Mesenchymal stem cell (in vitro differentiated cells and primary cell): ENCODE measurements around the gene OXLD1.

Experiments used
- DNase-seq: peaks from one replicate; pipeline ENCODE4 v3.0.0-alpha.2; 2013
- H2AFZ ChIP-seq: one replicate; pipeline ENCODE4 v1.6.1; 2013; ENCODE audit warnings: low read depth, mild to moderate bottlenecking, control low read depth, inconsistent platforms, low read length, moderate library complexity
- H2AK5ac ChIP-seq: 2 replicates; pipeline ENCODE4 v1.6.1; 2013; ENCODE audit warnings: low read length, moderate library complexity, mild to moderate bottlenecking, inconsistent platforms; ENCODE audit not compliant: severe bottlenecking
- H2BK120ac ChIP-seq: one replicate; pipeline ENCODE4 v1.6.1; 2013; ENCODE audit warnings: low read depth, mild to moderate bottlenecking, inconsistent platforms, low read length, moderate library complexity
- H2BK12ac ChIP-seq, 2 experiments: one replicate each; pipeline ENCODE4 v1.6.1; 2013; ENCODE audit warnings: inconsistent platforms in 2 of 2, low read length in 2 of 2, mild to moderate bottlenecking in 2 of 2, moderate library complexity in 2 of 2, control low read depth in 1 of 2
- H2BK15ac ChIP-seq: one replicate; pipeline ENCODE4 v1.6.1; 2013; ENCODE audit warnings: mild to moderate bottlenecking, low read depth, inconsistent platforms; ENCODE audit not compliant: poor library complexity, severe bottlenecking
- H2BK5ac ChIP-seq: 2 replicates; pipeline ENCODE4 v1.6.1; 2013; ENCODE audit warnings: low read depth, mild to moderate bottlenecking, low read length, control low read depth, inconsistent platforms; ENCODE audit not compliant: poor library complexity, severe bottlenecking
- H3K14ac ChIP-seq, 2 experiments: one replicate each; pipeline ENCODE4 v1.6.1; 2013; ENCODE audit warnings: inconsistent platforms in 2 of 2, low read length in 2 of 2, control low read depth in 1 of 2, mild to moderate bottlenecking in 1 of 2, moderate library complexity in 1 of 2
- H3K18ac ChIP-seq, 2 experiments: one replicate each; pipeline ENCODE4 v1.6.1; 2013; ENCODE audit warnings: inconsistent platforms in 2 of 2, low read length in 2 of 2, control low read depth in 1 of 2, low read depth in 1 of 2, mild to moderate bottlenecking in 1 of 2
- H3K23ac ChIP-seq, 2 experiments: one replicate each; pipeline ENCODE4 v1.6.1; 2013; ENCODE audit warnings: inconsistent platforms in 2 of 2, low read length in 2 of 2, mild to moderate bottlenecking in 2 of 2, moderate library complexity in 2 of 2, control low read depth in 1 of 2
- H3K27ac ChIP-seq: 2 replicates; pipeline ENCODE4 v1.5.1; 2013; ENCODE audit warnings: mild to moderate bottlenecking, moderate library complexity, low read length, control low read depth, inconsistent platforms; ENCODE audit not compliant: poor library complexity, severe bottlenecking
- H3K27me3 ChIP-seq, 2 experiments: 2 replicates each; pipeline versions ENCODE4 v1.6.1 to v1.7.0; 2013; ENCODE audit warnings: low read length in 2 of 2, mild to moderate bottlenecking in 2 of 2, moderate library complexity in 2 of 2, control low read depth in 1 of 2, inconsistent platforms in 1 of 2; ENCODE audit not compliant: control insufficient read depth in 1 of 2, insufficient read depth in 1 of 2
- H3K36me3 ChIP-seq, 2 experiments: 2 replicates each; pipeline versions ENCODE4 v1.6.1 to v1.7.0; 2013; ENCODE audit warnings: low read length in 2 of 2, control low read depth in 1 of 2, inconsistent platforms in 1 of 2, low read depth in 1 of 2, mild to moderate bottlenecking in 1 of 2; ENCODE audit not compliant: insufficient read depth in 2 of 2, control insufficient read depth in 1 of 2
- H3K4ac ChIP-seq, 2 experiments: one replicate each; pipeline ENCODE4 v1.6.1; 2013; ENCODE audit warnings: inconsistent platforms in 2 of 2, low read length in 2 of 2, mild to moderate bottlenecking in 2 of 2, moderate library complexity in 2 of 2, control low read depth in 1 of 2, low read depth in 1 of 2
- H3K4me1 ChIP-seq: 2 replicates; pipeline ENCODE4 v1.6.1; 2013; ENCODE audit warnings: low read depth, low read length, control low read depth; ENCODE audit not compliant: control insufficient read depth, insufficient read depth
- H3K4me2 ChIP-seq: 2 replicates; pipeline ENCODE4 v1.6.1; 2013; ENCODE audit warnings: low read length, mild to moderate bottlenecking, inconsistent platforms; ENCODE audit not compliant: poor library complexity, severe bottlenecking
- H3K4me3 ChIP-seq, 2 experiments: 2 replicates each; pipeline versions ENCODE4 v1.5.1 to v1.7.0; 2013; ENCODE audit warnings: low read length in 2 of 2, mild to moderate bottlenecking in 2 of 2, control low read depth in 1 of 2, low read depth in 1 of 2; ENCODE audit not compliant: insufficient read depth in 1 of 2
- H3K79me1 ChIP-seq: replicated peaks from 2 replicates; pipeline ENCODE4 v1.6.1; 2013; ENCODE audit warnings: mild to moderate bottlenecking, control low read depth, low read length, inconsistent platforms; ENCODE audit not compliant: poor library complexity, severe bottlenecking
- H3K9ac ChIP-seq: 2 replicates; pipeline ENCODE4 v1.7.0; 2013; ENCODE audit warnings: mild to moderate bottlenecking, low read length, moderate library complexity
- H3K9me3 ChIP-seq: 2 replicates; pipeline ENCODE4 v1.7.0; 2013; ENCODE audit warnings: mild to moderate bottlenecking, low read length; ENCODE audit not compliant: control insufficient read depth
- H4K8ac ChIP-seq: one replicate; pipeline ENCODE4 v1.6.1; 2013; ENCODE audit warnings: inconsistent platforms, mild to moderate bottlenecking, low read length, moderate library complexity
- H4K91ac ChIP-seq: one replicate; pipeline ENCODE4 v1.6.1; 2013; ENCODE audit warnings: mild to moderate bottlenecking, low read length, inconsistent platforms
- WGBS: methylation state at CpG from one replicate; pipeline ENCODE4 v1.1.7; 2013; ENCODE audit warnings: mixed read lengths; 5-methylcytosine and 5-hydroxymethylcytosine counted together

The OXLD1 gene

DNA sequence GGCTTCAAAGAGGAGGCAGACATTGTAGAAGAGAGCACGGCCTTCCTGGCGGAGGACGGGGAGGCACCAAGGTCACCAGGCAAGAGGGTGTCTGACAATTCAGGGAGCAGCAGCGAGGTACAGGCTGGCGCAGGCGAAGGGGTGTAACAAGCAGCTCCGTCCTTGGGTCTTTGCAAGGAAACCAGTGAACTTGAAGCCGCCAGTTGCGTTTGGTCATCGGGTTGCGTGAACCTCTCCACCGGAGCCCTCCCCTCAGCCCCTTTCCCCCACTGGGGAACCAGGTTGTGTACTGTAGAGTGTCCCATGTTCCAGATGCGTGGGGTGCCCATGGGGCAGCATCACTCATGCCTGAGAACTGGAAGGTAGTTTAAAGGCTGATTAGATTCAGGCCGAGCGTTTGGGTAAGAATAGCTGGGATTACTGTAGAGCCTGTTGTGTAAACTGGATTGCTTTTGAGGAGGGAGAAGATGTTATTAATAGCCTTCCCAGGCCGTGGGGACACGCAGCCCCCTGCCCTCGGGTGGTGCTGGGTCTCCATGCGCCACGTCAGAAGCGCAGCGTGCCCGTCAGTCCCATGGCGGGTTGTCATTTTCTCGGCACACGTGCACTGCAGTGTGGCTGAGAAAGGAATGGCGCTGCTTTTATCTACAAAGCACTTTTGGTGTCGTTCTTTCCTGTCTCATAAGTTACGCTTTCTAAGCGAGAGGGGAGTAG, 39.3 kb upstream of the OXLD1 start:
- H3K4ac ChIP-seq = no peak overlapping the region
- no peak overlapping the region for H3K4me2 ChIP-seq
- H3K18ac ChIP-seq = no peak overlapping the region
- no peaks in the 10 kb centered on the region for H3K9me3 ChIP-seq
- no peak overlapping the region for H2BK15ac ChIP-seq
- no peak overlapping the region for H2AFZ ChIP-seq
- H3K4me1 ChIP-seq = peaks cover 34% of the 10 kb centered on the region
- H4K8ac ChIP-seq = no peak overlapping the region
- no peaks in the 10 kb centered on the region for H3K27me3 ChIP-seq
- no peak overlapping the region for H2AK5ac ChIP-seq
- H3K9ac ChIP-seq = no peak overlapping the region
- no peak overlapping the region for H4K91ac ChIP-seq
- H2BK5ac ChIP-seq = no peak overlapping the region
- H3K4me3 ChIP-seq = no peak overlapping the region
- DNase-seq = no peak
- 98% methylated on average over 28 of the region's 30 CpGs for WGBS
- H3K23ac ChIP-seq = no peak overlapping the region
- peaks cover 25% of the 10 kb centered on the region for H3K79me1 ChIP-seq
- H3K14ac ChIP-seq = no peak overlapping the region
- peaks cover 51 to 59% of the 10 kb centered on the region in 2 experiments for H3K36me3 ChIP-seq
- no peak overlapping the region for H2BK120ac ChIP-seq
- no peak overlapping the region for H3K27ac ChIP-seq
- H2BK12ac ChIP-seq = no peak overlapping the region

DNA sequence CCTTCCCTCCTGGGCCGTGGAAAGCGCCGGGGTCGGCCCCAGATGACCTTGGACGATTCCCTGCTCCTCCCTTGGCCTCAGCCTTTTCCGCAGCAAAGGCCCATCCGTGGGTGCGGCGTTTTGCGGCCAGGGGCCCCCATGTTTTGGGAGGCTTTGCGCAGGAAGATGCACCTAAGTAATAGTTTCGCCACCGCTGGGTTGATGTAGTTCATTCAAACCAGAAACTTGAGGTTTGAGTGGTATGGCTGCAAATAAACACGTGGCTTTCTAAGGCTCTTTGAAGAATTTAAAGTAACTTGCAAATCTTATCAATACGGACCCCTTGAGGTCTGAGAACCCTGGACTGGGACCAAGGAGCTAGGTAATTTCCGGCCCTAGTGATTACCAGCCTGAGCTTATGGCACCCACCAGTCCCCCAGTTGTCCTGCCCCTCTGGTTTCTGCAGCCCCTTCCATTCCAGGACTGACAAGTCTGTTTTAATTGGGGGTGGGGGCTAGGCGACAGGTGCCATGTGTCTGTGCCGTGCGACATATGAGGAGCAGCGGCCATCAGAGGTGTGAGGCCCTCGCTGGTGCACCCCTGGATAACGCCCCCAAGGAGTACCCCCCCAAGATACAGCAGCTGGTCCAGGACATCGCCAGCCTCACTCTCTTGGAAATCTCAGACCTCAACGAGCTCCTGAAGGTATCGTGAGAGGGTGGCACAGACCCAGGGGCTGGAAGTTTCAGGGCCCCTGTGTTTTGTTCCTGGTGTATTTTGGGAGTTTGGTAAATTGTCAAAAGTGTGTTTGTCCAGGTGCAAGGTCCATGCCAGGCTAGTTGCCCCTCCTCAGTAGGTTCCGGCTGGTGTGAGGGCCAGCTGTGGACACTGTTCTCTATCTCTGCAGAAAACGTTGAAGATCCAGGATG, 37.6 kb upstream of the OXLD1 start:
- H2BK5ac ChIP-seq = peak overlapping the region; percentile 20

DNA sequence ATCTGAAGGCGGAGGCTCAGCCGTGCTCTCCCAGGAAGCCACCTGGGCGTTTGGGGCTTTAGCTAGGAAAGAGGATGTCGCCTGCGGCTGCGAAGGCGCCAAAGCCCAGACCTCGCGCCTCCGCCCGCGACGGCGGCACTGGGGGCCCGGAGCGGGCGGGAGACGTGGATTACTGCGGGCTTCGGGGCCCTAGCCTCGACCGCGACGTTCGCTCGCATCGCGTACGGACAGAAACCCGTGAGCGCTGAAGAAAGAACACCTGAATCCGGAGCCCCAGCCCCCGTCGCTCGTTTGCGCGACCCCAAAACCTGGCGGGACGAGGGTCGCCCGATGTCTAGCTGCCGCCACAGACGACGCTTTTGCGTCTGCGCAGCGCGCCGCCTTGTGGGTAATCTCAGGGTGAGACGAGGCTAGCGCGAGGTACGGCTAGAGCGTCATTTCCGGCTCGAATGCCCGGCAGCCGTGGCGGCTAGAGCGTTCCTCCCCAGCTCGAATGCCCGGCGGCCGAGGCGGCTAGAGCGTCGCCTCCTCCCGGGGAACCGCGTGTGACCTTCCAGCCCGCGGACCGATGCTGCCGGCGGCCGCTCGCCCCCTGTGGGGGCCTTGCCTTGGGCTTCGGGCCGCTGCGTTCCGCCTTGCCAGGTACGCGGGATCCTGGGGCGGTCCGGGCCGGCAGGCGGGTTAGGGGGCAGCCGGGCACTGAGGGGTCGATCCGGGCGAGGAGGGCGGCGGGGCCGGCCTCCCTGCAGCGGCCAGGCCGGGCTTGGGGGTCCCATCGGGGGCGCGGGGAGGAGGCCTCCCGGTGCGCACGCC, 36.7 kb upstream of the OXLD1 start, which contains the start of gene MRPL12:
TSS of gene MRPL12 (plus strand) at position 434 of the 813 bp plus-strand sequence. CDS start at position 569, 135 bp downstream.
- H3K14ac ChIP-seq = peak within 1 kb of the TSS; percentile 64 to 83
- peak within 1 kb of the TSS; percentile 86 to 91 for H3K18ac ChIP-seq
- peak within 1 kb of the TSS; percentile 99 for H3K9ac ChIP-seq
- H4K8ac ChIP-seq = peak within 1 kb of the TSS; percentile 73
- H4K91ac ChIP-seq = peak within 1 kb of the TSS; percentile 70
- peaks cover 26% of the 10 kb centered on the region for H3K79me1 ChIP-seq
- H3K4me1 ChIP-seq = peaks cover 29% of the 10 kb centered on the region
- DNase-seq = peak; percentile 93
- no peaks in the 10 kb centered on the region for H3K27me3 ChIP-seq
- peak within 1 kb of the TSS; percentile 92 for H2BK120ac ChIP-seq
- peak within 1 kb of the TSS; percentile 95 for H2BK15ac ChIP-seq
- peaks cover 66 to 70% of the 10 kb centered on the region in 2 experiments for H3K36me3 ChIP-seq
- H3K27ac ChIP-seq = peak within 1 kb of the TSS; percentile 76
- no peaks in the 10 kb centered on the region for H3K9me3 ChIP-seq
- H3K4me2 ChIP-seq = peak within 1 kb of the TSS; percentile 88
- no peak within 1 kb of the TSS for H2BK12ac ChIP-seq
- H2AFZ ChIP-seq = peak within 1 kb of the TSS; percentile 62
- peak within 1 kb of the TSS; percentile 92 to 97 for H3K4me3 ChIP-seq
- H3K23ac ChIP-seq = peak within 1 kb of the TSS; percentile 9 to 46
- peak within 1 kb of the TSS; percentile 62 for H2BK5ac ChIP-seq
- peak within 1 kb of the TSS; percentile 73 to 88 for H3K4ac ChIP-seq
- H2AK5ac ChIP-seq = peak within 1 kb of the TSS; percentile 37
- under 1% methylated on average over 102 of the region's 102 CpGs for WGBS

More for the DNA sequence above, 37.6 kb upstream of the OXLD1 start:
- H2BK12ac ChIP-seq = no peak overlapping the region
- peak overlapping the region; percentile 99 for H3K9ac ChIP-seq
- H3K79me1 ChIP-seq = peaks cover 26% of the 10 kb centered on the region
- peak overlapping the region; percentile 95 for H2BK15ac ChIP-seq
- H3K4me3 ChIP-seq = peak overlapping the region; percentile 92 to 97
- no peaks in the 10 kb centered on the region for H3K9me3 ChIP-seq
- no peak for DNase-seq
- H3K4me1 ChIP-seq = peaks cover 29% of the 10 kb centered on the region
- peak overlapping the region; percentile 73 to 88 for H3K4ac ChIP-seq
- H3K14ac ChIP-seq = peak overlapping the region; percentile 64 to 83
- no peak overlapping the region for H2AK5ac ChIP-seq
- 35% methylated on average over 27 of the region's 27 CpGs for WGBS
- peak overlapping the region; percentile 81 to 91 for H3K18ac ChIP-seq
- peaks cover 62 to 72% of the 10 kb centered on the region in 2 experiments for H3K36me3 ChIP-seq
- H2BK120ac ChIP-seq = peak overlapping the region; percentile 92
- H4K91ac ChIP-seq = peak overlapping the region; percentile 66
- H3K4me2 ChIP-seq = peak overlapping the region; percentile 88
- H4K8ac ChIP-seq = peak overlapping the region; percentile 73
- H3K27me3 ChIP-seq = no peaks in the 10 kb centered on the region
- H2AFZ ChIP-seq = peak overlapping the region; percentile 62
- peak overlapping the region; percentile 16 for H3K27ac ChIP-seq
- peak overlapping the region; percentile 9 to 46 for H3K23ac ChIP-seq
